Activated naive CD8-positive, alpha-beta T cell treated with anti-CD3 and anti-CD28 coated beads, Interleukin-2, amount 50 U/mL, for 24 hours (primary cell): ENCODE results near the gene SPATA4.

Experiments used
- ATAC-seq: fragments of 150-1000 bp; cut with Tn5 transposase; one replicate; pipeline ENCODE4 v1.10.0; 2021
- DNase-seq: peaks from one replicate; pipeline ENCODE4 v3.0.0; 2021
- H3K27ac Mint-ChIP-seq: one replicate; pipeline ENCODE4 v1.8.0; 2021; ENCODE audit warnings: mild to moderate bottlenecking, mixed read lengths
- H3K27me3 Mint-ChIP-seq: one replicate; pipeline ENCODE4 v1.8.0; 2021; ENCODE audit warnings: mixed read lengths
- H3K36me3 Mint-ChIP-seq: one replicate; pipeline ENCODE4 v1.8.0; 2021; ENCODE audit warnings: low read depth, mixed read lengths
- H3K4me1 Mint-ChIP-seq: one replicate; pipeline ENCODE4 v1.8.0; 2021; ENCODE audit warnings: mixed read lengths
- H3K4me3 Mint-ChIP-seq: one replicate; pipeline ENCODE4 v1.8.0; 2021; ENCODE audit warnings: mild to moderate bottlenecking, moderate library complexity, mixed read lengths
- H3K9me3 Mint-ChIP-seq: one replicate; pipeline ENCODE4 v1.8.0; 2021; ENCODE audit warnings: mixed read lengths

SPATA4 gene

DNA sequence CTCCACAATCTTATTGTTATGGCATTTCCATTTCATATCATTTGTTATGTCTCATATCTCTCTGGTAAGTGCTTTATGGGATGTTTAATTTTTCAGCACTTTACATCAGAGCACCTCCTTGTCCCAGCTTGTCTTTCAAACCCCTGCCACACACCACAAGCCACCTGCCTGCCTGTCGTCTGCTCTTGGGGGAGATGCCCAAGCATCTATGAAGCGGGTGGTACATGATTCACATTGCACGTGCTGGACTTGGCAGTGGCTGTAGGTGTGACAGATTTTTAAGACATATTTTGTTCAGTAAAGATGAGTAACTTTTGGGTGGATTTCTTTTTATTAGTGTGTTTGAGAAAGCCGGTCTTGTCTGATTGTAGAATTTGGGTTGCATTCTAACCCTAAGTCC lies 14.2 kb upstream of the SPATA4 start:
- Mint-ChIP-seq H3K9me3 (no peaks in the 10 kb centered on the region), H3K27me3 (peaks cover 23% of the 10 kb centered on the region), H3K27ac (no peak overlapping the region), H3K36me3 (no peaks in the 10 kb centered on the region), H3K4me1 (no peaks in the 10 kb centered on the region), H3K4me3 (no peak overlapping the region)
- DNase-seq (no peak), ATAC-seq (no peak)

DNA sequence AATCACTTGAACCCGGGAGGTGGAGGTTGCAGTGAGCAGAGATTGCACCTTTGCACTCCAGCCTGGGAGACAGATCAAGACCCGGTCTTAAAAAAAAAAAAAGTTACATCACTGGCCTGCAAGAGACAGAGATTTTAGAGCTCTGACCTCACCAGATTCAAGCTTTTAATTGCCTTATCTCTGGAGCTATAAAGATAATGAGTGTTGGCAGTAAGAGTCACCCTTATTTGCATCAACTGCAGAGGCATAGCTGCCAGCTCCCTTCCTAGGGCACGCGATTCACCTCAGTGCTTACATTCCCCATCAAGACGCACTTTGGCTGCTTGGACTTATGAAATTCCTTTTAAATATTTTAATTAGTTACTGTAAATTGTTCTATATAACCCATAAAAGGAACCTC lies 12.5 kb upstream of the SPATA4 start:
- Mint-ChIP-seq H3K36me3 (no peaks in the 10 kb centered on the region), H3K27ac (no peak overlapping the region), H3K4me1 (peaks cover 2% of the 10 kb centered on the region), H3K27me3 (peaks cover 25% of the 10 kb centered on the region), H3K9me3 (no peaks in the 10 kb centered on the region), H3K4me3 (no peak overlapping the region)
- ATAC-seq = no peak
- DNase-seq = no peak

DNA sequence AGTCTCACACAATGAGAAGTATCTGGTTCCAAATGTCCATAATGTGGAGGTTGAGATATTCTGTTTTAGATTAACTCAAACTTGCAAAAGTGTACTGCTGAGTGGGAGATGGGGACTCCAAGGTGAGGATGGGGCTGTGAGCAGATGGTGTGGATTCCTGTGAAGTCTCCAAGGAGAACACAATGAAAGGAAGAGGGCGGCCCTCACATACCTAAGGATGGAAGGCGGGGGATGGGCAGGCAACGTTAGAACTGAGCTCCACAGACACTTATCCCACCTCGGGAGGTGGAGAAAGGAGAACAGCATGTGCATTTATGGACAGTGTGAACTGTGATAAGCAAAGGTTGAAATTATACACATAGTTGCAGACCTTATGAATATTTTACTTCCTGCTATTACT lies 9.9 kb upstream of the SPATA4 start:
- no peak for DNase-seq
- peaks cover 5% of the 10 kb centered on the region for H3K4me1 Mint-ChIP-seq
- no peaks in the 10 kb centered on the region for H3K36me3 Mint-ChIP-seq
- no peak for ATAC-seq
- H3K27me3 Mint-ChIP-seq = peaks cover 21% of the 10 kb centered on the region
- H3K27ac Mint-ChIP-seq = no peak overlapping the region
- no peak overlapping the region for H3K4me3 Mint-ChIP-seq
- no peaks in the 10 kb centered on the region for H3K9me3 Mint-ChIP-seq

DNA sequence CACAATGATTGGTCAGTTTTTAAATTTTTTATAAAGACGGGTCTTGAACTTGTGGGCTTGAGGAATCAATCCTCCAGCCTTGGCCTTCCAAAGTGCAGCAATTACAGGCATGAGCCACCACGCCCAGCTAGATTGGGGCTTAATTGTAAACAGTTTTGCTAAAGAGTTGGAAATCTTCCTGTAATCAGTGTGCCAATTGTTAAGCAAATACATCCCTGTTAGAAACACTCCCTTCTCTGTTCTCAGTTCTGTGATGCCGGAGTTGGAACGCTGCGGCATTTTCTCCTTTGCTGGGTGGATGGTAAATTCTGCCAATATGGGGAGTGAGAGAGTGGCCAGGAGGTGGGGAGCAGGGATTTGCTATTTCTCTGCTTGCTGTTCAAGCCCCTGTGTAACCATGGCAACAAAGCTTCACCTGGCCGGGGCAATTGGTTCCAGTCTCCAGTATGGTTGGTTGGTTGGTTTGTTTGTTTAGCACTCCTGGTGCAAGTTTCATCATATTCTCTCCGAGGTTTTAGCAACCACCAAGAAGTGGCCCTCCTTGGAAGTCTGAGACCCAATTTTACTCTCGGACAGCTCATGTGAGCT lies 3.0 kb upstream of the SPATA4 start:
- Mint-ChIP-seq H3K27ac (no peak overlapping the region), H3K4me3 (no peak overlapping the region), H3K9me3 (no peaks in the 10 kb centered on the region), H3K27me3 (peaks cover 6% of the 10 kb centered on the region), H3K4me1 (peaks cover 37% of the 10 kb centered on the region), H3K36me3 (peaks cover 4% of the 10 kb centered on the region)
- DNase-seq (no peak), ATAC-seq (no peak)

DNA sequence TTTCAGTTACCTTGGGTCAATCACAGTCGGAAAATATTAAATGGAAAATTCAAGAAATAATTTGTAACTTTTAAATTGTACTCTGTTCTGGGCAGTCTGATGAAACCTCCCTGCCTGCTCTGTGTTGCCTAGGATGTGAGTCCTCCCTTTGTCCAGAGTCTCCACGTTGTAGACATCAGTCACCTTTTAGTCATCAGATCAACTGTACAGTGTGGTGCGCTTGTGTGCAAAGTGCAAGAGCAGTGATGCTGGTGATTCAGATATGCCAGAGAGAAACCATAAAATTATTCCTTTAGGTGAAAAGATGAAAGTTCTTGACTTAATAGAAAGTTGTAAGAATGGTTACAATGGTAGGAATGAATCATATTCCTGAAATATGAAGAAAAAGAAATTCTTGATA lies 1.4 kb downstream of the SPATA4 start:
- Mint-ChIP-seq H3K27me3 (peaks cover 37% of the 10 kb centered on the region), H3K27ac (peak overlapping the region; percentile 86), H3K9me3 (no peaks in the 10 kb centered on the region), H3K36me3 (peaks cover 4% of the 10 kb centered on the region), H3K4me1 (peaks cover 42% of the 10 kb centered on the region), H3K4me3 (peak overlapping the region; percentile 32)
- DNase-seq (peak; percentile 40), ATAC-seq (peak; percentile 92)

DNA sequence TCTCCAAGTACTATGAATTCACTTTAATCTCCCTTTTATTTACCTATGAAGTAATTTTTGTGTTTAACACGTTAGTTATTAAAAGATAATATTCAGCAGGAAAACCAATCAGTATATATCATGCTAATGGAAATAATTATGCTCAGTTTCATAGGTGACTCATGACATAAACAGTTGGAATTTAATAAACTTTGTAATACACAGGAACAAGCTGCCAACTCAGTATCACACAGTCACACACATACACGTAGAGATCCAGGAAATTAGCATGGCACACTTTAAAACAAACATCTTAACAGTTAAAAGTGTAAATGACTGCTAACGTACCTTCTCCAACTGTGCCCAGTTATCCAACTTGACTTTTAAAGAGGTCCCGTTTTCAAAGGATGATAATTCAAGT lies 2.3 kb downstream of the SPATA4 start:
- H3K27ac Mint-ChIP-seq = no peak overlapping the region
- H3K4me1 Mint-ChIP-seq = peaks cover 42% of the 10 kb centered on the region
- H3K36me3 Mint-ChIP-seq = peaks cover 4% of the 10 kb centered on the region
- no peaks in the 10 kb centered on the region for H3K9me3 Mint-ChIP-seq
- H3K27me3 Mint-ChIP-seq = peaks cover 40% of the 10 kb centered on the region
- no peak for ATAC-seq
- no peak for DNase-seq
- H3K4me3 Mint-ChIP-seq = no peak overlapping the region

DNA sequence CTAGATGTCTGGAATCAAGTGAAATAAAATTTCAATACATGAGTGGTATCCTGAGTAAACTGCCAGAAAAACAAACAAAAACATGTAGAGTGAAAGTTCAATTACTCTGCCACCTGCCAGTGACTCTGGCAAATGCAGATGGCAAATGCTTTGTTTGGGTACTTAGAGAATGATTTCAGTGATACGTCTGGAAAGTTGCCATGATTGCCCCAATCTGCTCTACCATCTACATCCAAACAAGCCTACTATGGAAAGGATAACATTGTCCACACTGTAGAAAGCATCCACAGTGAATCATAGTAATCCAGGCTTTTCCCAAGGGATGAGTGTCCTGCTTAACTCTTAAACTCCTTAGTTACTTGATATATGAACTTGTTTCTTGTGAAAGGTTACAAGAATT lies 3.4 kb downstream of the SPATA4 start:
- H3K36me3 Mint-ChIP-seq = peaks cover 4% of the 10 kb centered on the region
- no peak overlapping the region for H3K4me3 Mint-ChIP-seq
- no peak for ATAC-seq
- peaks cover 40% of the 10 kb centered on the region for H3K27me3 Mint-ChIP-seq
- H3K27ac Mint-ChIP-seq = no peak overlapping the region
- no peaks in the 10 kb centered on the region for H3K9me3 Mint-ChIP-seq
- peaks cover 44% of the 10 kb centered on the region for H3K4me1 Mint-ChIP-seq
- no peak for DNase-seq

DNA sequence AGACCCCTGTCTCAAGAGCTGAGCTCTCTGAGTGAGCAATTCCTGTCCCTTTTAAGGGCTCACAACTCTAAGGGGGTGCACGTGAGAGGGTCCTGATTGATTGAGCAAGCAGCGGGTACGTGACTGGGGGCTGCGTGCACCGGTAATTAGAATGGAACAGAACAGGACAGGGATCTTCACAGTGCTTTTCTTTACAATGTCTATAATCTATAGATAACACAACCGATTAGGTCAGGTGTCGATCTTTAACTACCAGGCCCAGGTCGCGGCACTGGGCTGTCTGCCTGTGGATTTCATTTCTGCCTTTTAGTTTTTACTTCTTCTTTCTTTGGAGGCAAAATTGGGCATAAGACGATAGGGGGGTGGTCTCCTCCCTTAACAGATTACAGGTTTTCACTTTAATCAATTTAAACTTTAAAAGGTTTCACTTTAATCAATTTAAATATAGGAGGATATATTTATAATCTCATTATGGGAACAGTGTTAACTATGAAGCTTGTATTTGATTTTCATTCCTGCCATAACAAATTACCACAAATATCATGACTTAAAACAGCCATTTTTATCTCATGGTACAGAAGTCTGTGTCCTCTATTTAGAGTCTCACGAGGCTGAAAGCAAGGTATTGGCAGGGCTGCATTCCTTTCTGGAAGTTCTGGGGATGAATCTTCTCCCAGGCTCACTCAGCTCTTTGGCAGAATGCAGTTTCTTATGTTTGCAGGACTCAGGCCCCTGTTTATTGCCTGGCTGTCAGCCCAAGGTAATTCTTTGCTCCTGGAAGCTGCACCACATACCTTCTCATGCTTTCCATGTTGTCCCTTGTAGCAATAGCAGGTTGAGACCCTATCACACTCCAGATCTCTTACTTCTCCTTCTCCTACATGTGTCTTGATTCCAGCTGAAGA lies 5.2 kb downstream of the SPATA4 start:
- no peak overlapping the region for H3K4me3 Mint-ChIP-seq
- peaks cover 43% of the 10 kb centered on the region for H3K4me1 Mint-ChIP-seq

DNA sequence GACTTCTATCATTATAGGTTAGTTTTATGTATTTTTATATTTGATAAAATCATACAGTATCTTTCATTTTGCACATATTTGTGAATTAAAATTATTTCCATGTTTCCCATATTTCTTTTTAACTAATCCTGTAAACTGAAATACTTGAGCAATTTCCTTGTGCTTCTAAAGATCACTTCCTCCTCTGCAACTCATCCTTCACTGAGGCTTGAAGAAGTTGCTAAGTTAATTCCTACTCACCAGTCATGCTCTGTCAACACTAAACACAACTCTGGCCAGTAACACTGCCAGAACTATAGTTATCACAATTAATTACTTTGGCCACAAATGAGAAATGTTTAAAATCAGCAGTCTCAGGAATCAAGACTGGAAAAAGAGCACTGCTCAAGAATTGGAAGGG lies 6.7 kb downstream of the SPATA4 start:
- ATAC-seq = no peak
- peaks cover 46% of the 10 kb centered on the region for H3K27me3 Mint-ChIP-seq
- H3K9me3 Mint-ChIP-seq = no peaks in the 10 kb centered on the region
- no peak for DNase-seq
- H3K36me3 Mint-ChIP-seq = no peaks in the 10 kb centered on the region
- H3K4me1 Mint-ChIP-seq = peaks cover 28% of the 10 kb centered on the region
- no peak overlapping the region for H3K27ac Mint-ChIP-seq
- no peak overlapping the region for H3K4me3 Mint-ChIP-seq

More for the DNA sequence above, 5.2 kb downstream of the SPATA4 start:
- Mint-ChIP-seq H3K27me3 (peaks cover 42% of the 10 kb centered on the region), H3K9me3 (no peaks in the 10 kb centered on the region), H3K36me3 (no peaks in the 10 kb centered on the region), H3K27ac (no peak overlapping the region)
- ATAC-seq = no peak
- DNase-seq = no peak

DNA sequence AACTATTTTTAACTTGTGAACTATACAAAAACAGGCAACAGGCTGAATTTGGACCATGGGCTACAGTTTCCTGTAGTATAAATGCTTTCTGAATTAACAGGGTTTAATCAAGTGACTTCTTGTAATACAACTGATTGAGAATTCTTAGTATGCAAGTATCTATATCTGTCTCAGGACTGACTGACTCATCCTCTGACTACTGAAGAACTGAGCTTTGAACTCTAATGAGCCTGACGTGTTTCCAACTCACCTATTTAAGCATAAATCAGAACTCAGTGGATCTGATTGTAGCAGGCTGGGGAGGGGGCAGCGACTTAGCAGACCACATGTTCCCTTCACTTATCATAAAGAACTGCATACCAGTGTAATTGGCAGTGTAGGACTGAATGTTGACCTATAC lies 7.8 kb downstream of the SPATA4 start:
- H3K36me3 Mint-ChIP-seq = no peaks in the 10 kb centered on the region
- H3K4me1 Mint-ChIP-seq = peaks cover 20% of the 10 kb centered on the region
- H3K4me3 Mint-ChIP-seq = no peak overlapping the region
- H3K27ac Mint-ChIP-seq = no peak overlapping the region
- ATAC-seq (peak; percentile 90), DNase-seq (no peak)
- H3K27me3 Mint-ChIP-seq = peaks cover 47% of the 10 kb centered on the region
- H3K9me3 Mint-ChIP-seq = no peaks in the 10 kb centered on the region

DNA sequence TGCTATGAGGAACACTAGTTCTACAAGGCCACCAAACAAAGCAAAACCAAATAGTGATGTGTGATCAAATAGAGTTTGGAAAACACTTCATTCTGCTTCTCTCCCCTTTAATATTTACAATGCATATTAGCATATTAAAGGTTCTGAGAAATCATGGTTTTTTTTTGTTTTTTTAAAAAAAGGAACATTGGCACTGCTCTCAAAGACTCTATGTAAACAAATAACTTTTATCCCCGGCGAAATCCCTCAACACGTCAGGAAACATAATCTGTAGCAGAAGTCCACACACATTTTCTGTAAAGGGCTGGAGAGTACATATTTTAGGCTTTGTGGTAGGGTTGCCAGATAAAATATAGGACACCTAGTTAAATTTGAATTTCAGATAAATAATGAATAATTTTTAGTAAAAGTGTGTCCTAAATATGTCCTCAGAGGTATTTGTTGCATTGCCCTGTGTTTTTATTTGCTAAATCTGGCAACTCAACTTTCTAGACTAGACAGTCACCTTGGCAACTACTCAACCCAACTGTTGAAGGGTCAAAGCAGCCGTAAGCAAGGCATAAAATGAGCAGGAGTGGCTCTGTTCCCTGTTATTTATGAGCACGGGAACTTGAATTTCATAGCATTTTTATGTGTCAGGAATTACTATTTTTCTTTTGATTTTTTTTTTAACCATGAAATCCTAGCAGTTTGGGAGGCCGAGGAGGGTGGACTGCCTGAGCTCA lies 8.6 kb downstream of the SPATA4 start:
- Mint-ChIP-seq H3K4me3 (no peak overlapping the region), H3K27ac (no peak overlapping the region), H3K9me3 (no peaks in the 10 kb centered on the region), H3K27me3 (peaks cover 39% of the 10 kb centered on the region), H3K4me1 (peaks cover 16% of the 10 kb centered on the region), H3K36me3 (no peaks in the 10 kb centered on the region)
- no peak for DNase-seq
- no peak for ATAC-seq

DNA sequence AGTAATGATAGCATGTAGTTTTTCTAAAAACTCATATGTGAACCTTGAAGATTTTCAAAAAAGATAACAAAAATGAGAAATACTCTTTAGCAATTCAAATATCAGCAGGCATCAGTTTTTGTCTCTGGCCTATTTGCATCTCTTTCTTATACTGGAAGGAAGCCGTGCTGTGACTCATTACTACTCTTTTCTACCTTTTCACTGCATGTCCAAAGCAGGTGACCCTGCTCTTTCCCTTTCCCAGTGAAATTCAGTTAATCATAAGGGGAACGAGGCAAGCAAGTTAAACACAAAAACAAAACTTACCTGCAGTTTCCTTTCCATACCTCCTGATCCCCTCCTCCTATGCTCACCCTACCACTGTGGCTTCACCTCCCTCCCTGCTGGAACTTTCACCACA lies 9.3 kb downstream of the SPATA4 start:
- Mint-ChIP-seq H3K27ac (no peak overlapping the region), H3K4me3 (no peak overlapping the region), H3K36me3 (no peaks in the 10 kb centered on the region), H3K9me3 (no peaks in the 10 kb centered on the region), H3K4me1 (peaks cover 16% of the 10 kb centered on the region), H3K27me3 (peaks cover 32% of the 10 kb centered on the region)
- ATAC-seq (no peak), DNase-seq (no peak)

DNA sequence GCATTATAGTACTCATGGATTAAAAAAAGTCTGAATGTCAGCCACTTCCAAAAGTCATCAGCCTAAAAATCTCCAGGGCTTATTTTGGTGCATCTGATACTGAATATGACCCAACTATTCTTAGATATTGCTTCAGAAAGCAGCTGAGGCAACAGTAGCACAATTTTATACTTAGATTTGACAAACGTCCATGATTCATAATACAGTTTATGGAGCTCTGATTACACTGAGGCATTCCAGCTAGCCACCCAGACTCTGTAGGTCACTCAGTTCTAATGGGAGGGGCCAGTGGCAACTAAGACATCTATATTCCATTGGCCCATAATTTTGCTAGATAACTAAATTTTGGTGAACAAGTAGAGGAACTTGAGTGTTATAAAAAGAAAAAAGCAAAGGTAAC lies 10.3 kb downstream of the SPATA4 start:
- Mint-ChIP-seq H3K27ac (no peak overlapping the region), H3K27me3 (peaks cover 28% of the 10 kb centered on the region), H3K4me3 (no peak overlapping the region), H3K4me1 (peaks cover 16% of the 10 kb centered on the region), H3K9me3 (no peaks in the 10 kb centered on the region), H3K36me3 (no peaks in the 10 kb centered on the region)
- no peak for DNase-seq
- no peak for ATAC-seq

DNA sequence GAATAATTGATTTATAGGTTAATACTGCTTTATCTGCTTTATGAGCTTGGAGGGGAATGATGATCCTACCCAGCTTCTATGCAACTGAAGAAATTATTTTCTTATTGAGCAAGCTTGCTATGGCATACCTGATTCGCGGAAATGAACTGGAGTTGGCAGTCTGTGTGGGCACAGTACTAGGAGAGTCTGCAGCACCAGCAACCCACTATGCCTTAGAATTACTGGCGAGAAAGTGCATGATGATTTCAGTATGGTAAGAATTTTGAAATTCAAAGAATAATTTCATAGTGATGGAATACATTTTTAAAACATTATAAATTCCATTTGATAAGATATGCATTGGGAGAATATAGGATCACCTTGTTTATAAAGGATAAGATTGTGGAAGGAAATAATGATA lies 32.3 kb downstream of the SPATA4 start:
- H3K27me3 Mint-ChIP-seq = peaks cover 1% of the 10 kb centered on the region
- DNase-seq = no peak
- no peaks in the 10 kb centered on the region for H3K36me3 Mint-ChIP-seq
- H3K4me3 Mint-ChIP-seq = no peak overlapping the region
- no peaks in the 10 kb centered on the region for H3K9me3 Mint-ChIP-seq
- ATAC-seq = no peak
- no peaks in the 10 kb centered on the region for H3K4me1 Mint-ChIP-seq
- H3K27ac Mint-ChIP-seq = no peak overlapping the region

DNA sequence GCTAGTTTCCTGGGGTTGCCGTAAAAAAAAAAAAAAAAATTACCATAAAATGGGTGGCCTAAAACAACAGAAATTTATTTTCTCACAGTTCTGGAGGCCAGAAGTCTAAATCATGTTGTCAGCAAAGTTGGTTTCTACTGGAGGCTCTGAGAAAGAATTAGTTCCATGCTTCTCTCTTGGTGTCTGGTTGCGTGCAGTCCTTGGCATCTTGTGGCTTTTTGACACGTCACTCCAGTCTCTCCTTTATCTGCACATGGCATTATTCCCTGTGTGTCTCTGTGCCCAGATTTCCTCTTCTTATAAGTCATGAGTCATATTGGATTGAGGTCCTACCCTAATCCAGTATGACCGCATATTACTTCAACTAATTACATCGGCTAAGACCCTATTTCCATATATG lies 38.7 kb downstream of the SPATA4 start:
- DNase-seq = no peak
- H3K27ac Mint-ChIP-seq = no peak overlapping the region

More for the DNA sequence above, 38.7 kb downstream of the SPATA4 start:
- Mint-ChIP-seq H3K36me3 (no peaks in the 10 kb centered on the region), H3K4me3 (no peak overlapping the region), H3K27me3 (peaks cover 2% of the 10 kb centered on the region), H3K4me1 (no peaks in the 10 kb centered on the region), H3K9me3 (no peaks in the 10 kb centered on the region)
- no peak for ATAC-seq
